Measurements from ENCODE around the gene SLC38A11. TPM values are rescaled to one million over a fixed set of nuclear protein-coding genes. Genes with fewer than 3 reads are reported as not detected.

The SLC38A11 gene
- total RNA-seq, 1 donor from 2014 or later = 9.9 TPM

- peak; percentile 72 for DNase-seq (ENCODE audit: low spot score)
These were observed 37.9 kb downstream of the SLC38A11 start for GRCh38 chr2:164917296-164917903.

GRCh38 chr2:164915566-164915965, 39.8 kb downstream of the SLC38A11 start:
- DNase-seq (ENCODE audit: low spot score) = no peak

DNA sequence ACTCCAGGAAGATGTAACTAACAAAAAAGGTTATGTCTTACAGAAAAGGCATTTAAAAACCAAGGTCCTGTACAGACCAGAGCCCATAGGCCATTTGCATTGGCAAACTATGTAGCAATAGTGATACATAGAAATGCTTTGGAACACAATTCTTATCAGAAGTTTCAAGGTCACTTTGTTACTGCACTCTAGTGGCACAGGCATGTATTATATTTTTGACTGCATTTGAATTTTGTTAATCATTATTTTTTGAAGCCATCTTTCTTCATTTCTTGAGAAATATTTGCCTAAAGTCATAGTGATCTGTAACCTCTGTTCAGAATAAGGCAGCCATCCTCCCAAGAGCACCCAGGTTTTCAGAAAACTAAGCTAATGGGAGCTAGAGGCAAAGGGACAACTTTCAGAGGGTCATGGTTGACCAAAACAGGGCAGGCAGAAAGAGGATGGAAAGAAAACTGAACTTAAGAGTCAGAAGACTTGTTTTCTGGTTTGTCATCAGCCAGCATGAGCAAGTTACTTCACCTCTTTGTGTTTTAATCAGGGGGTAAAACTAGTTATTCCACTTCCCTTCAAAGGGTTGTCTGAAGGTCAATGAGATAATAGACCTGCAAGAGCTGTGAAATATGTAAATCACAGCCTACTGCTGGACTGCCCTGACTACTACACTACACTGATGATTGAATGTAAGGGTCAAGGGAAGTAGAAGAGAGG, 41.5 kb downstream of the SLC38A11 start:
- DNase-seq (ENCODE audit: low spot score) = peak; percentile 61

GRCh38 chr2:164913011-164913410, 42.3 kb downstream of the SLC38A11 start:
- no peak for DNase-seq (ENCODE audit: low spot score)

GRCh38 chr2:164911832-164912231, 43.5 kb downstream of the SLC38A11 start:
- DNase-seq (ENCODE audit: low spot score) = no peak

GRCh38 chr2:164910101-164910899, 45.0 kb downstream of the SLC38A11 start:
- DNase-seq (ENCODE audit: low spot score) = peak; percentile 90

- DNase-seq (ENCODE audit: low spot score) = no peak
These were observed 48.4 kb downstream of the SLC38A11 start for GRCh38 chr2:164906947-164907346.

GRCh38 chr2:164905307-164905706, 50.0 kb downstream of the SLC38A11 start:
- DNase-seq (ENCODE audit: low spot score) = no peak

DNA sequence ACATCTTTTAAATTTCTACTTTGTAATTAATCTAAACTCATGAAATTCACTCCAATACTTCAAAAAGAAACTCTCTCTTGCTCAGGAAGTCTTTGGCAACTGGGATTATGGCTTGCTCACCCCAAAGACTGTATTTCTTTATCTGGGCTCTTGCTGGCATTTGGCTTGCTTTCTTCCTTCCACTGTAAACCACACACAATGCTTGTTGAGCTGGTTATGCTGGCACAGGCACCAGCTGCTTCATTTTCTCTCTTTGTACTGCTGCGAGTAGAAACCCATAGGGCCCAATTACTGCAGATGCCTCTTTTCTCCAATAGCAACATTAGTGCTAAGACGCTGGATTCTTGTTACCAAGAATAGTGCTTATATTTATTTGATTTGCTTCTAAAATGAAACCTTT, 51.4 kb downstream of the SLC38A11 start:
- no peak for DNase-seq (ENCODE audit: low spot score)

DNA sequence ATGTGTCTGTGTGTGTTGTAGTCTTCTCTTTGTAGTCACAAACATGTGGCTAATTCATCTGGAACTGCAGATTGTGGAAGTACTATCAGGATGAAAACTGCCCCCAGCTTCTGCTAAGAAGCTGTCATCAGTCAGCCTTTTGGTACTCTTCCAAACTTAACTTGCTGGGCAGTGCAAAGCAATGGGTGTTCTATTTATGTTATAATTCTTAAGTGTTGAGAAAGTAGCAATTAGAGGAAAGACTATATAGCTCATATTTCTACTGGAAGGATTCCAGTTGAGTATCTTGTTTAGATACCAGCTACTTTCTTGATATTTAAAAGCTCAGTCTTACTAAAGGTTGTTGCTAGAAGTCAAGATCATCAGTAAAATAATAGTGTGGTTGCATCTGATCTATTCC, 52.1 kb downstream of the SLC38A11 start:
- DNase-seq (ENCODE audit: low spot score) = no peak

DNA sequence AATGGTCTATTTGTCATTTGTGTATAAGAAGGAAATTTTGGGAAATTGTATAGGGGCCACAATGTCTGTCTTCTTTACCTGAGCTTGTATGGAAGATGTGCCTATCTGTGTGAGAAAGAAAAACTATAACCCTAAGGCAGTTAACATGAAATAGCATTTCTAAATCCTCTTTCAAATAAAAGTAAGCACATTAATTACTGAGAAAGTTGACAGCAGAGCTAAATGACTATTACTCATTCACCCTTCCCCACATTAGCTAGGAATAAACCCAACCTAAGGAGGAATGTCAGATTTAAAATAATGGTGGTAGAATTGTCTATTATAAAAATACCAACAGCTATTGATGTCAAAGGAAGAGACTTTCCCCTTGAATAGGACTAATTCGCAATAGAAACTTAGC, 56.2 kb downstream of the SLC38A11 start:
- no peak for DNase-seq (ENCODE audit: low spot score)

GRCh38 chr2:164898475-164898874, 56.9 kb downstream of the SLC38A11 start:
- peak; percentile 74 for DNase-seq (ENCODE audit: low spot score)

DNA sequence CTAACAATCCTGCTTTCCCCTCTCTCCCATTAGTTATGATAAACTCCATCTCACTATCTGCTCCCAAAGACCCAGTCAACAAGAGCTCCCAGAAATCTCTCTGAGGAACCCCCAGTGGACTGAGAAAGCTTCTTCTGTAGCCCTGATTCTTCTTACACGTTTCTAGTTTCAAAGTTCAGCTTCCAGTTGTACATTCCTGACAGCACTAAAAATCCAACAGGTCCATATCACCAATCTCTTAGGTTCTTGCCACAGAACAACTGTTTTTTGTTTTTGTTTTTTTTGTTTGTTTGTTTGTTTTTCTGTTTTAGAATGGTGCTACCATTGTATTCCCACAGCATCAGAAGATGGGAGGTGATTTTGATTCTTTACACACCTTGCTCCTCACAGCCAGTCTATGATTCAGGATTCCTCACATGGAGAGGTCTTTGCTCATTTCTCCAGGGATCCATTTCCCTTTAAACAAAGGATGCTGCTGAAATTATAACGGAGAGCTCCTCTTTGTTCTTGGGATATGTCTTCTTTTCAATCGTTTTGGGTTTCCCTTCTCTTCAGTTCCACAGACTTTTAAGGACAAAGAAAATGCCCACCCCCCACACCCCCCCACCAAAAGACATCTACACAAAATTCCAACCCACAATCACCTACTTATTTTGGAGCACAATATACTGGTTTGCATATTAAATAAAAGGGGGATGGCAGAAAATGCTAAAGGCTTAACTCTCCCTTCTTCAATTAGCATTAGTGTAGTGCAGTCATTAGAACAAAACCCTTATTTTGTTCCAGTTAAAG, 57.7 kb downstream of the SLC38A11 start:
- no peak for DNase-seq (ENCODE audit: low spot score)

DNA sequence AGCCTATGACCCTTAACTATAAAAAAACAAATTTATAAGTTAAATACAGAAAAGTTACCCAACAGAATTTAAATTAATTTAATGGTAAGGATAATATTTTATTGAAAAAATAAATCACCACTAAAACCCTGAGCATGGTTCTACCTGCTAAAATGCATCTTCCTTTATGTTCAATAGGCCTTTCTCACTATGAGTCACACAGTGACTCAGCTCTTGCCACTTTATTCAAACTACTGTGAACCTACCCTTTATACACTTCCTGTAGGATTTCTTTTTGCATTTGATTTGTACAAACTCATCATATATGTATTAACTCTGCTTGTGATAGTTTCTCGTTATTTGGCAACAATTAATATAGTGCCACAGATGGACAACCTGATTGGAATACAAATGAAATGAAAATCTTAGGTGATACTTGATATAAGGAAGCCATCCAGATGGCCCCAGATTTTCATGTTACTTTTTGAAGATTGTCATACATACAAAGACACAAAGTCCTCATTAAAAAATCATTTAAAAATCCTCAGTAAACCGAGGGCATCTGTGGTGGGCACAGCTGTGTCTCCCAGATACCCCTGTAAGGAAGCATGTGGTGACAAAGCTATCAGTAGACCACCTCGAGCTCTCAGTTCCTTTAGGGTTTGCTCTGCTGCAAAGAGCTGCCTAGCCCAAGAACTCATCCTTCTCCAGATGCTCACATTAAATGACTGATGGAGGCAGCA, 58.5 kb downstream of the SLC38A11 start:
- no peak for DNase-seq (ENCODE audit: low spot score)

- DNase-seq (ENCODE audit: low spot score) = peak; percentile 63
These were observed 59.1 kb downstream of the SLC38A11 start for GRCh38 chr2:164896226-164896625.

GRCh38 chr2:164891460-164891859, 63.9 kb downstream of the SLC38A11 start:
- DNase-seq (ENCODE audit: low spot score) = peak; percentile 45

DNA sequence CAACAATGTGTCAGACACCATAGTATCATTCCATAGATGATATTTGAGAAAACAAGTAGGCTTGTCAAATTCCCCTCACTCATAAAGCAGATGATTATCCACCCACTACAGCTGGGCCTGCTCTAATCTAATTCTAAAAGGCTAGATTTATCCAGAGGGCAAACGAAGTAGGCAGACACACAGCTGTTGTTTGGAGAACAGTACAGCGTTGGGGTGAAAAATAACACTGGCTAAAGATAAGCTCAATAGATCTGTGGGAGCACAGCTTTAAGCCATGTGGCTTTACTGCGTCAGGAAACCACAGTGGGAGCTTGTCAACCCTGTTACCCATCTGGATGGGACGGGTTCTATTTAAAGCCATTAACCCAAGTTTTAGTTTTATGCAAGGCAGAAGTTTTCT, 64.8 kb downstream of the SLC38A11 start:
- DNase-seq (ENCODE audit: low spot score) = peak; percentile 83

DNA sequence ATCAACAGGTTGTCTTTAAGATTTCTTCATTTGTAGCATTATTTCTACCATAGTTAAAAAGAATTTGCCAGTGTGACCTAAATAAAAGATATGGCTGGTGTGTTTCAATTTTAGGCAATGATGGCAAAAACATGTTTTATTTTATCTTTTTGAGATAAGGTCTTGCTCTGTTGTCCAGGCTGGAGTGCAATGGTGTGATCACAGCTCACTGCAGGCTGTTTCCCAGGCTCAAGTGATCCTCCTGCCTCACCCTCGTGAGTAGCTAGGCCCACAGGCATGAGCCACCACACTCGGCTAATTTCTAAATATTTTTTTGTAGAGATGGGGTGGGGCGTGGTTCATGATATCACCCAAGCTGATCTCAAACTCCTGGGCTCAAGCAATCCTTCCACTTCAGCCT, 66.7 kb downstream of the SLC38A11 start:
- peak; percentile 72 for DNase-seq (ENCODE audit: low spot score)

GRCh38 chr2:164887434-164888144, 67.7 kb downstream of the SLC38A11 start:
- peak; percentile 91 for DNase-seq (ENCODE audit: low spot score)

DNA sequence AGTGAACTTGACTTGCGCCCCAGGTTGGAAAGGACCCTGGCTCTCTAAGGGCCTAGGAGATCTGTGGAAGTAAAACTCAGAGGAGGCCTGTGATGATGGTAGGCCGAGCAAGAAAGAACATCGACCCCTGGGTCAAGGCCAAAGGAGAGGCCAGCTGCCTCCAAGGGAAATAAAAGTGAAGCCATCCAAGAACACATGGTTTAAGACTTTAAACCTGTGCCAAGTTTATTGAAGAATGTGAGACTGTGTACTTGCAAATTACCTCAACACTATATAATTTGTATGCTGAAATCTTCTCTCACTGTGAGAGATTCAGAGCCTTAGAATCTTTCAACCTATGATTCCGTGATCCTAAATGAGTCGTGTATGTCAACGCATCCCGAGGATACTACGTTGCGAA, 73.0 kb downstream of the SLC38A11 start:
- peak; percentile 39 for DNase-seq (ENCODE audit: low spot score)
